GM18870 (cell line): ENCODE measurements around the gene KRTAP4-5.
"Not testable (repeated sequence)": the region's sequence is repeated elsewhere in the genome, so short reads cannot be mapped to it uniquely, and the experiment has no call there.

Experiments
- ATAC-seq: cut with Tn5 transposase; IDR thresholded peaks from one replicate; pipeline ENCODE4 v1.9.1; 2021; ENCODE audit warnings: moderate library complexity; ENCODE audit not compliant: unreplicated experiment

The KRTAP4-5 gene

DNA sequence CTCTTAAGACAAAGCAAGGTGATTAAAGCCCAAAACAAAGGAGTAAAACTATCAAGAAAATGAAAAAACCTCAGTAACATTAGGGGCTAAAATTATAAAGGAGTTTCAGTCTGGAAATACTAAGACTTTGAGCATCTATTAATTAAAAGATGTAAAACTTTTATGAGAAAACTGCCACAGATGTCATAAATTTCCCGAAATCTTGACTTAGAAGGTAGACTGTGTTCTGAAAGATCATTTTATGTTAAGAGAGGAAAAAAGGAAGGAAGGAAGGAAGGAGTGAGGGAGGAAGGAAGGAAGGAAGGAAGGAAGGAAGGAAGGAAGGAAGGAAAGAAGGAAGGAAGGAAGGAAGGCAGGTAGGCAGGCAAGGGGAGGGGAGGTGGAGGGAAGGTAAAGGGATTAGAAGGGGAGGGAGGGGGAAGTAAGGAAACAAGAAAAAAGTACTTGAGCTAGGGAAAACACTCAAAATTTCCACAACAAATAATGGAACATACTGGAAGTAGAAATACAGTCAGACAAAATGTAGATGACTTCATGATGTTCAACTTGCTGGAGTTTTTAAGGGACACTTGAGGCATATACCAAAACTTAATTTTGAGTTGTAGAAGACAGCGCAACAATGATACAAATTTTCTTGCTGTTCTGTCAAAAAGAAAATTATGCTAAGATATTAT lies 2.0 kb downstream of the KRTAP4-5 start:
- ATAC-seq: no peak

DNA sequence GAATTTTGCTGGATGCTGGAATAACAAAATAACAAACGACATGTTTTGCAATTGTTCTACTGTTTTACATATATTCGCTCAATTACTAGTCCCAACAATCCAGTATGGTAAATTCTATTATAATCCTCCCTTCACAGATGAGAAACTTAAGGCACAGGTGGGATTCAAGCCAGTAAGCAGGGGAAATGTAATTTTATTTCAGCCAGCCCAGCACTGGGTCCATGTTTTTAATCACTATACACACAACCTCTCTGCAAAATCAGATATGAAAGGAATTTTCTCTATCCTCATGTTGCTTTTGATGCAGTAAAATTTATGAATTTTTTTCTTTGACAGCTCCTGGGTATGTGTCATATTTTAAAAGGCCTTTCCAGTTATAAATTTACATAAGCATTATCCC lies 4.4 kb downstream of the KRTAP4-5 start:
- no peak for ATAC-seq

DNA sequence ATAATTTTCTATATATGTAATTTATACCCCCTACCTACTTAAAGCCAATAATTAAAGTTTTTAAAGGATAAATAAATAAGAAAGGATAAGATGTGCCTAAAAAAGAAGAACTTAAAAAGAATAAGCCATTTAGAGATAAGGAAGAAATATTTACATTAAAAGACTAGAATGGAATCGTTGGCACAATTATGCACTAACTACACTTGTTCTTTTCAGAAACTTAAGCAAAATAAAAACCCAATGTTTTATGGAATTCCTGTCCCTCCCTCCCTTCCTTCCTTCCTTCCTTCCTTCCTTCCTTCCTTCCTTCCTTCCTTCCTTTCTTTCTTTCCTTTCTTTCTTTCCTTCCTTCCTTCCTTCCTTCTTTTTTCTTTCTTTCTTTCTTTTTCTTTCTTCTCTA lies 4.8 kb downstream of the KRTAP4-5 start:
- ATAC-seq: no peak

DNA sequence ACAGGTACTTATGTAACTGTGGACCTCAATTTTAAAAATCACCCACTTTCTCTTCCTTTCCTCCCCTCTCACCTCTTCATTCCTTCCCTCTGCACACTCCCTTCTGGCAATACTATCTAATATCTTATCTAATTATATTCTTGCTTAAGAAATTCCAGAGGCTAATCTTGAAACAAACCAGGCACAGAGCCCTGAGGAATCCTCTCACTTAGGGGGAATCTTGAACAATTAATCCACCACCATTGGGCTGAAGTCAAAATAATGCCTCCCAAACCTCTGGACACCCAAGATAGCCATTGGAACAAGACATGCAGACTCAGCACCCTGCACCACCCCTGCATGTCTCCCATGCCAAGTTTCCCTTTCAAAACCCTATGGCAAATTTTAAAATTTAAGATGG lies 8.3 kb downstream of the KRTAP4-5 start:
- ATAC-seq: no peak

DNA sequence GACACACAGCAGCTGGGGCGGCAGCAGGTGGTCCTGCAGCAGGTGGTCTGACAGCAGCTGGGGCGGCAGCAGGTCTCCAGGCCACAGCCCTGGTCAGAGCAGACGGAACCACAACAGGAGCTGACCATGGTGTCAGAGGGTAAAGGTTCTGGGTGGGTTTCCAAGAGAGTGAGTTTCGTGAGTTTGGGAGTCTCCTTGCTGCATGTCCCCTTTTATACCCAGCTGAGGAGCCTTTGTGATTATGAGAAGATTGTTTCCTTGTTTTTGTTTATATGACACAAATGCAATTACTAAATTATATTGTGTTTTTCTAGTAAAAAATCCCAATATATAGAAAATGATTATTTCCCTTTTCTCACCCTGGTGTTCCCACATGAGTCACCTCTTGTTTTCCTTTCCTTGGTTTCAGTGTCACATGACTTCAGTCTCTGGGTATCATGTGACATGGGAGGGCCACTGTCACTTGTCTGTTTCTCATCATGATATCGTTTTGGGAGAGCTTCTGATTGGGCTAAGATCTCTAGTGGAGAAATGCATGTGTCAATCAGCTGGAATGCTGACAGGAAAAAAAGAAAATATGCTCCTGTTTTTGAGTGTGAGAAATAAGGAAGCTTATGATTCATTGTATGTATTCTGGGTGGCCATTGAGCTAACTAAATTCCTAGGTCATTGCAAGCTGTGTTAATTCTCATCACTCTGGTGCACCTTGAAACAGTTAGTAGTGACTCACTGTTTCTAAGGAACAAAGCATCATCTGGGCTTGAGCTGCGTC lies 9.1 kb downstream of the KRTAP4-5 start, which contains the start of gene KRTAP4-6:
KRTAP4-6 (minus strand) TSS at position 185 of the 772 bp plus-strand sequence; CDS start at position 128, 57 bp downstream.
- no peak for ATAC-seq

DNA sequence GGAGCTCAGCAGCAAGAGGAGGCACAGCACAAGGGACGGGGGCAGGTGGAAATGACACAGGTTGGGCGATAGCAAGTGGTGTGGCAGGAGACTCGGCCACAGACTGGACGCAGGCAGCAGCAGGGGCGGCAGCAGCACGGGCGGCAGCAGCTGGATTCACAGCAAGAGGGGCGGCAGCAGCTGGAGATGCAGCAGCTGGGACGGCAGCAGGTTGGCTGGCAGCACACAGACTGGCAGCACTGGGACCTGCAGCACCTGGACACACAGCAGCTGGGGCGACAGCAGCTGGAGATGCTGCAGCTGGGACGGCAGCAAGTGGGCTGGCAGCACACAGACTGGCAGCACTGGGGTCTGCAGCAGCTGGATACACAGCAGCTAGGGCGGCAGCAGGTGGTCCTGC lies 9.8 kb downstream of the KRTAP4-5 start:
- not testable (repeated sequence) for ATAC-seq

DNA sequence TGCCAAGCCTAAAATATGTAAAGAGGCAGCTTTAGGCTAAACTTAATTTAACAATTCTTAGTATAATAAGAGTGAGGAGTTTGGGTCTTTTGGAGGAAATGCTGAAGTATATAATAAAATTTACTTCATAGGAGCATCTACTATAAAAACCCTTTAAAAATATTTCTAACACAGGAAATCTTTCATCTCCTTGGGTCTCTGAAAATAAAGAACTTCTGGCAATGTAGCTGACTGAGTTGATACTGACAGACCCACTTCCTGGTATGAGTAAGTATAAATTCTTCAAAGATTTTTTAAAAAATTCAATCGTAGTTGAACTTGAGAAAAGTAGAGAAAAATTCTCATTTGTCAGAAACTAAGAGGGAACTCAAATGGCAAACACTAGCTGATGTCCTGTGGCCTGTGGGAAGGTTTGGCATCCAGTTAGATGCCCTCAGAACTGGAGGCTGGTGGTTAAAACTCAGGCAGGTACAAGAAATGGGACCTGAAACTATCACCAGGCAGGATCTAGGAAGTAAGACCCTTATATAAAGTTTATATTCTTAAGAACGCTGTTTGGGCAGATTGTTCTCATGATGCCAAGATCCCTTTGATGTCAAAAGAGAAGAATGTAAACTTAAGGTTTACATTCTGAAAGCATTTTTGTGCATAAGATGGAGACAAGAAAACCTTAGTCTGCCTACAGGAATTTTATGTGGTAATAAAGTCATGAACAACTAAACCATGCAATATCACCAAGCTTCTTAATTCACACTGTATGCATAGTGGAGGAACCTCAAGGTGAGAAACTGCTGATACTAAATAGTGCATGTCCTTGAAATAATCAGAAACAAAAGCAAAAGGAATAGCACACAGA lies 15.5 kb downstream of the KRTAP4-5 start:
- ATAC-seq: no peak

DNA sequence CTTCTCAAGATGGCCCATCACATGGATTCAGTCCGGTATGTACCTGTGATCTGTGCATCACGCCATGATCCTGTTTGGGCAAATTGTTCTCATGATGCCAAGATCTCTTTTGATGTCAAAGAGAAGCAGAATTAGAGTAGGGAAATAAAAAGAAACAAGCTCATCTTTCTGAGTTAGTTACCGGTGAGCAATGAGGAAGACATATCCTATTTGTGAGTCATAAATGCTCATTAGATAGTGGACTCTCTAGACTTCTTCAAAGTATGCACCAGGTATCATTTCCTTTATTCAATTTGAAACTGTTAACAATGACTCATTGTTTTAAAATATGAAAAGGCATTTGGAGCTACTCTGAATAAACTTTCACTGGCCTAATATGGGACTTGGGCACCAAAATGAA lies 17.6 kb downstream of the KRTAP4-5 start:
- no peak for ATAC-seq

DNA sequence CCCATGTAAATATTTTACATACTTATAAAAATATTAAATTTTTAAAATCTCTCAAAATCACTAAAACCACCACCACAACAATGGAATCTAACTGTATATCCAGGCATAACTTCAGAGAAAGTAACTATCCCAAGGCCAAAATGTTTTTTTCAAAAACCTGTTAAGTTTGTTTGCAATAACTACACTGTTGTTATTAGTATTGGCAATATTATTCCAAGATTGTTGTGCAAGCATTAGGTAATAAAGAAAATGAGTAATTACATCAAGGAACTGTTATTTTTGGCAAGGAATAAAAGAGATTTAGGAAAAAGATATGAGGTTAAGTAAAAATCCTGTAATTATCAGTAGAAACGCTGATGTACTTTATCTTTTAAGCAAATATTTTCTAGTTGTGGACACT lies 22.3 kb downstream of the KRTAP4-5 start:
- no peak for ATAC-seq

DNA sequence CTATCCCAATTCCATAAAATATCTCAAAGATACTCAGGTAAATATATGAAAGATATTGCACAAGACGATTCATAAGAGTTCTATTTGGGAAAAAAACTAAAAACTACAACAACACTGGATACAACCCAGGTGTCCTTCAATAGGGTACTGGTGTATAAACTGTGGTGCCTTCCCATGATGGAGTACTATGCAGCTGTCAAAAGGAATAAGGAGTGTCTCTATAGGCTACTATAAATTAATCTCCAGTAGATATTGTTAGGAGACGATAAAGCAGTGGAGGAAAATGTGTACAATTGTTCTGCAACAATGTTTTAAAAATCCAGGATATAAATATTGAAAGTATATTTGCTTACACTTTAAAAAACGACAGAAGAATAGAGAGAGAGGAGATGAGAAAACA lies 23.2 kb downstream of the KRTAP4-5 start:
- ATAC-seq: no peak

DNA sequence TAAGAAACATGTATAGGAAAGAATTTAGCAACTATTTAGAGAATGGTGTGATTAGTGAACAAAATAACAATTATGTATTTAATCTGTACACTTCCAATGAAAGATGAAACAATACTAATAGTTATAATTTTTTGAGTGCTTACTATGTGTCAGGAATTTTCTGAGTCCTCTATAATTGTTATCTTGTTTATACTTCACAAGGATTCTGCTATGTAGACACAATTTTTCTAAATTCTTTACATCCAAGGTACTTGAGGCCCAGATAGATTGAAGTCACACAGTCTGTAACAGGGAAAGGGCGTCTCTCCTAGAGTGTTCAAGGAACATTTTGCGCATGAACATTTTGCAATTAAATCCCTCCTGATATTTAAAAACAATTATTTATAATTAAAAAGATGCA lies 24.6 kb downstream of the KRTAP4-5 start:
- ATAC-seq: no peak

DNA sequence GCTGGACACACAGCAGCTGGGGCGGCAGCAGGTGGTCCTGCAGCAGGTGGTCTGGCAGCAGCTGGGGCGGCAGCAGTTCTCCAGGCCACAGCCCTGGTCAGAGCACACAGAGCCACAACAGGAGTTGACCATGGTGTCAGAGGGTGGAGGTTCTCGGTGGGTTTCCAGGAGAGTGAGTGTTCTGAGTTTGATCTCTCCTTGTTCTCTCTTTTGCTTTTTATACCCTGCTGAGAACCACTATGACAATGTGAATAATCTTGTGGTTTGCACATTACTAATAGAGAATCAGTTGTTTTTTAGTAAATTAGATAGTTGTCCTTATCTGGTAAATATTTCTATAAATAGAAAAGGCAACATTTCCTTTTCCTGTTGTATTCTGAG lies 25.6 kb downstream of the KRTAP4-5 start, which contains the start of gene KRTAP4-12:
KRTAP4-12 (minus strand) TSS at position 192 of the 381 bp plus-strand sequence; CDS start at position 132, 60 bp downstream.
- ATAC-seq: not testable (repeated sequence)

DNA sequence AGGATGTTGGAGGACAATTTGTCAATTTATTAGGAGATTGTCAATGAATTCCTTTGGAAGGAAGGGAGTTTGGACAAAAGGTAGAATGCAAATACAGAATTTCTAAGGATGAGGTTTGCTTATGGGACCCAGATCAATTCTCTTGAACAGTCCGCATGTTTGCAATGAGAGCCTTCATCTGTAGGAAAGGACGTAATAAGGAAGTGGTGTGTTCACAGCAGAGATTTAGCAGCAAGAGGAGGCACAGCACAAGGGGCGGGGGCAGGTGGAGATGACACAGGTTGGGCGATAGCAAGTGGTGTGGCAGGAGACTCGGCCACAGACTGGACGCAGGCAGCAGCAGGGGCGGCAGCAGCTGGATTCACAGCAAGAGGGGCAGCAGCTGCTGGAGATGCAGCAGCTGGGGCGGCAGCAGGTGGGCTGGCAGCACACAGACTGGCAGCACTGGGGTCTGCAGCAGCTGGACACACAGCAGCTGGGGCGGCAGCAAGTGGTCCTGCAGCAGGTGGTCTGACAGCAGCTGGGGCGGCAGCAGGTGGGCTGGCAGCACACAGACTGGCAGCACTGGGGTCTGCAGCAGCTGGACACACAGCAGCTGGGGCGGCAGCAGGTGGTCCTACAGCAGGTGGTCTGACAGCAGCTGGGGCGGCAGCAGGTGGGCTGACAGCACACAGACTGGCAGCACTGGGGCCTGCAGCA lies 26.2 kb downstream of the KRTAP4-5 start:
- ATAC-seq: not testable (repeated sequence)

DNA sequence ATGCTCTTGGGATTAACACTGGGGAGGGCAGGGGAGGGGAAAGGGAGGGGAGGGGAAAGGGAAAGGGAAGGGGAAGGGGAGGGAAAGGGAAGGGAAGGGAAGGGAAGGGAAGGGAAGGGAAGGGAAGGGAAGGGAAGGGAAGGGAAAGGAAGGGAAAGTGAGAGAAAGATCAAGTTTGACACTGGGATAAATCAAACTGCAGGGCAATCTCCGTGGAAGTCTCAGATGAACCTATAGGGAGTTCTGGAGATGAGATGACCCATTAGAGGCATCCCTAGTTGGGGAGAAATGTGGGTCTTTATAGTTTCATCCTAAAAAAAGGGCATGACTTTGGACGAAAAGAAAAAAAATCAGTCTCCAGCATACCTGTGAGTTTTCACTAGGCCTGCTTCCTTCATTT lies 27.9 kb downstream of the KRTAP4-5 start:
- ATAC-seq: no peak

DNA sequence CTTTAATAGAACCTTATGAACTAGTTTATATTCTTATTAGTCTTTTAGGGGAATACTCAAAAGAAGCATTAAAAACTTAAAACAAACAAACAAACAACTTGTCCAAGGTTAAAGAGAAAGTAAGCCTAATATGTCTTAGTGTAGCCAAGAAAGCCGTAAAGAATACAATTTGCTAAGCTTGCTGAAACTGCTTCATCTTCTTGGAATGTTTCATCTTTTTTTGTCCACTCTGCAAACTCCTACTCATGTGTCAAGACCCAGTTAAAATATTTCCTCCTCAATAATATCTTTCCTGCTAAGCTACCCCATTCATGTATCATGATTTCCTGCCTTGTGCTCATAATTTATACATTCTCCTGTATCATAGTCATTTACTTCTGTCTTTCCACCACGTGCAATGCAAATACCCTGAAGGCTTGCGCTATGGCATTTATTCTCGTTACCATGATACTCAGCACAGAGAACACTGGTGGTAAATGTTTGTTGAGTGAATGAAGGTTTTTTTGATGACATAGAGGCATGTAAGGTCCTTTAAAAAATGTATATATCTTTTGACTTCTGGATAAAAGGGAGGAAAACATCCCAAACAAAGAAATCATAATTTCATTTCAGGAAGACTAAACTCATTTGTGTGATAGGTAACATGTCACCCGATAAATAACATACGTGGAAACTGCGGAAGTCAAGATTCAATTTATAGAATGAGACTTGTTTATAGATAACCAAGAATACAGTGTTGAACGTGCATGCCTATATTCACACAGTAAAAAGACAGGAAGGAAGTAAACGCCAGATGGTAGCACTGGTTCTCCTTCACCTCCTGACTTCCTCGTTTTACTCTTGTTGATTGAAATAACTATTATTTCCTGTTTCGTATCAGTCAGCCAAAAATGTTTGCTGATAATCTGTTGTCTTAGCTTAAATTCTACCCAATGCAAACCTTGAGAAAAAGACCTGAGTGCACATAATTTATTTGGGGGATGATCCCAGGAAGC lies 29.6 kb downstream of the KRTAP4-5 start:
- ATAC-seq: not testable (repeated sequence)

DNA sequence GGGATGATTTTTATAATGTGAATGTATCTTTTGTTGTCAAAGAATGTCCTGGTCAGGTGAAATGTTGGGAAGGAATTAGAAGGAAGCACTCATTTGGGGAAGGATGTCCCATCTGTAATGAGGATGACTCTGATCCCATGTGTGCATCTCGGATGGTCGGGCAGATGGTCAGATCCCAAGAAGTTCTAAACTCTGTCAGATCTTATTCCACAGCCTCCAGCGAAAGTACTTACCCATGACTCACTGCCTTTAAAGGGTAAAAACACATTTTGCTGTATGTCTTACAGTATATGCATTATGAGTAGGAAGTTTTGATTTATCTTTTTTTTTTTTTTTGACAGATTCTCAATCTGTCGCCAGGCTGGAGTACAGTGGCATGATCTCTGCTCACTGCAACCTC lies 30.9 kb downstream of the KRTAP4-5 start:
- no peak for ATAC-seq

DNA sequence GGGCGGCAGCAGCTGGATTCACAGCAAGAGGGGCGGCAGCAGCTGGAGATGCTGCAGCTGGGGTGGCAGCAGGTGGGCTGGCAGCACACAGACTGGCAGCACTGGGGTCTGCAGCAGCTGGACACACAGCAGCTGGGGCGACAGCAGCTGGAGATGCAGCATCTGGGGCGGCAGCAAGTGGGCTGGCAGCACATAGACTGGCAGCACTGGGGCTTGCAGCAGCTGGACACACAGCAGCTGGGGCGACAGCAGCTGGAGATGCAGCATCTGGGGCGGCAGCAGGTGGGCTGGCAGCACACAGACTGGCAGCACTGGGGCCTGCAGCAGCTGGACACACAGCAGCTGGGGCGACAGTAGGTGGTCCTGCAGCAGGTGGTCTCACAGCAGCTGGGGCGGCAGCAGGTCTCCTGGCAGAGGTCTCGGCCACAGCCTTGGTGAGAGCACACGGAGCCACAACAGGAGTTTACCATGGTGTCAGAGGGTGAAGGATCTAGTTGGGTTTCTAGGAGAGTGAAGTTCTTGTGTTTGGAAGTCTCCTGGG lies 31.7 kb downstream of the KRTAP4-5 start, which contains the start of gene KRTAP4-11:
KRTAP4-11 (minus strand) TSS at position 528 of the 541 bp plus-strand sequence; CDS start at position 470, 58 bp downstream.
- not testable (repeated sequence) for ATAC-seq

DNA sequence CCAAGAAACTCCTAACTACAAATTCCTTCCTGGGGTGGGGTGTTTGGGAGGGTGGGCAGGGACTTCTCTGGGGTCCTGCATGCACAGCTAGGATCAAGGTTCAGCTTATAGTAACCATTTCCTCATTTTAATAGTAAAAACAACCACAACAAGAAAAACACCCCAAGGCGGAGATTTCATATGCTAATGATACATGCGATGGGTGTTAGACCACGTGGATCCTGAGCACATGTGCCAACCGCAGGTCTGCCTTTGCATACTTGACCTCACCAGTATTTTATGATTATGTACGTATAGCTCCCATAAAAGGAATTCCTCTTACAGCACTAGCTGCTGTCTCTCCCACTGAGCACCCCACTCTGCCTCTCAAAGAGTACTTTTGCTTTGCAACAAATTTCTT lies 33.3 kb downstream of the KRTAP4-5 start:
- no peak for ATAC-seq
